Smooth muscle cell of the coronary artery (primary cell): ENCODE results near the gene PRX. TPM values are rescaled to one million over a fixed set of nuclear protein-coding genes. Genes with fewer than 3 reads are reported as not detected.

Experiments
- total RNA-seq: library from RNA; depleted of rRNA; stranded (reverse); fragments of >200 nt; gene quantifications from 2 replicates; pipeline ENCODE4 v1.2.3, GENCODE V29; 2014; ENCODE audit warnings: low replicate concordance

Gene PRX
- 0.90 and 1.3 TPM in 2 replicates for total RNA-seq

GRCh38 chr19:40413291-40413845 lies at the start of gene PRX:
Gene PRX (minus strand): TSS chr19:40413378. CDS start chr19:40407932, 5,446 bp downstream.

DNA sequence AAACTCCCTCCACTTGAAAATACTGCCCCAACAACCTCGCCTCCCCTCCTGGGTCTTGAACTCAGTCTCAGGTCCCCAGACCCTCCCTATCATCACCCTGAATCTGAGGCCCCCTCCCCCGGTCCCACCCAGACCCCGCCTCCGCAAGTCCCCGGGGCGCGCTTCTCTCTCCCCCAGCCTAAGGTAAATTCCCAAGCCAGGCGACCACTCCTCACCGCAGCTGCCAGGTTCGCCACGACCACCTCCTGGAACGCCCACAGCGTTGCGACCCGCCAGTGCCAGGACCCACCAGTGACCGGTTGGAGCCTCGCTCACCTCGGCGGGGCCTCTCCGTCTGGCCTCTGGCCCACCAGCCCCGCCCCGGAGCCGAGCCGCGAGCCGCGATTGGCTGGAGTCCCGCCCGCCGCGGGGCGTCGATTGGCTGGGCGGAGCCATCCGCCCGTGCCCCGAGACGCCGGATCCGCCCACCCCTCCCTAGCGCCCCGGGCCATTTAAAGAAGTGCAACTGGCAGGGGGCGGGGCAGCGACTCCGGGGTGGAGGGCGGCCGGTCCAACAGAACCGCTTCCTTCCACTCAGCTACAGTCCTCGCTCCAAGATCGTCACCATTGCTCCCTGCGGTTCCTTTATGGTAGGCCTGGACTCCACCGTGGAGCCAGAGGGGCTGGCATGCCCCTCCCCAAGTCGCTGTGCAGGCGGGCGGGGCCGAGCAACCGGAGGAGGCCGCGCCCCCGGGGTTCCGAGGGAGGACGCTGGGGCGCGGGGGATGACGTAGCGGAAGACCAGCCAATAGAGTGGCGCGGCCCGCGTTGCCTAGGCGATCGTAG lies 31.0 kb upstream of the PRX start, which contains the start of gene SERTAD3:
Gene SERTAD3, minus strand, starts transcription at position 336 of the 825 bp plus-strand sequence. CDS start 2,255 bp downstream, outside the sequence.

DNA sequence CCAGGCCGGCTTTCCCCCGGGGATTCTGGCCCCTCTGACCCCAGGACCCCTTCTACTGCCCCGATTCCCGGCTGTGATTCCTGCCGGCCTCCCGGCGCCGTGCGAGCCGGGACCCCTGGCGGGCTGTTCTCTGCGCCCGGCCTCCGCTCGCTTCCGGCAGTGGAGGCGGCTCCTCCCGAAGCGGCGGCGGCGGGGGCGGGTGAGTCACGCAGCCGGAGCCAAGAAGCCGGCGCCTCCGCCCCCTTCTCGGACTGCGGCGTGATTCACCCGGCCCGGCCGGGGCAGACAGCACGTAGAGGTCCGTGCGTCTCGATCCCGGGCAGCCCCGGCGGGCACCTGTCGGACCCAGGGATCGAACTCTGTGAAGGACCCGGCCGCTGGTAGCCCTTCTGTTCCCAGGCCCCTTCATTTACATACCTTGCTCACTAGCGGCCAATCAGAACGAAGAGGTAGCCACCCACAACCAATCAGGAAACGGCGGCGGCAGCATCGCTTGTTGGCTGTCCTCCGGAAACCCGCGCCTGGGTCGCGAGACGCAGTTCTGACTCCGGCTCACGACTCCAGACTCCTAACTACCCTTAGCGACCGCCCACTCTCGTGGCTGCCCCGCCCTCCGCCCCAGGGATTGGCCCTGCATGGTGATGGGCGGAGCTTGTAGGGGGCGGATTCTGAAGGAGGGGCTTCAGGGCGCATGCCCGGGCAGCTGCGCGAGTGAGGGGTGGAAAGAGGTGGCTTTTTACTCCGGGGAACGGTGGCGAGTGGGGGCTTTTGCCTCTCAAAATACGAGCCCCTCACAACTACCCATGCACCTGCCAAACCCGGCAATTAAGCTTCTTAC lies 12.5 kb upstream of the PRX start, which contains the start of gene SERTAD1:
Gene SERTAD1, minus strand, starts transcription at position 543 of the 838 bp plus-strand sequence. CDS start 2,446 bp downstream, outside the sequence.

DNA sequence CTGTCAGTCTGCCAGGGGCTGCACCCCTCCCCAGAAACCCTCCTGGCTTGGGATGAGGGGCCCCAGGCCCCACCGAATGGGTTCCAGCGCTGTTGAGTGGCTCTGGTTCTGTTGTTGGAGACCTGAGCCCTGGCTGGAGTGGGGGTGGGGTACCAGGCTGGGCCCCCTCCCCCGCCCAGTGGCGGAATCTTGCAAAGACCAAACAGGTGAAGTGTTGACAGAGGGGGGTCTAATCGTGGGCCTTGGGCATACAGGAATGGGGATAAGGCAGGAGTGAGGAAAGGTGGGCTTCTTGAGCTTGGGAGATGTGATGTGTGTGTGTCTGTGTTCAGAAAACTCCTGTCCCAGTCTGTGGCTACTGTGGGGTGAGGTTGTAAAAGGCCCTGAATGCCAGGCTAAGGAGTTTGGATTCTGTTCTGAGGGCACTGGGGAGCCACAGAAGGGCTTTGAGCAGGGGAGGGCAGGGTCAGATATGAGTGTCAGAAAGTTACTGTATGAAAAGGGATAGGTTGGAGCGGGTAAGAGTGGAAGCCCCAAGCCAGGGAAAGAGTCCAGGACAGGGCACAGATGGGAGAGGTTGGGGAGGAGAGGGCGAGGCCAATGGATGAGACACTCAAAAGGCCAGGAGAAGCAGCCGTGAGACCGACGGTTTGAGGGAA lies 23.0 kb downstream of the PRX start, which contains the start of gene HIPK4:
Gene HIPK4, minus strand, starts transcription at position 98 of the 659 bp plus-strand sequence. CDS start 279 bp downstream, outside the sequence.

DNA sequence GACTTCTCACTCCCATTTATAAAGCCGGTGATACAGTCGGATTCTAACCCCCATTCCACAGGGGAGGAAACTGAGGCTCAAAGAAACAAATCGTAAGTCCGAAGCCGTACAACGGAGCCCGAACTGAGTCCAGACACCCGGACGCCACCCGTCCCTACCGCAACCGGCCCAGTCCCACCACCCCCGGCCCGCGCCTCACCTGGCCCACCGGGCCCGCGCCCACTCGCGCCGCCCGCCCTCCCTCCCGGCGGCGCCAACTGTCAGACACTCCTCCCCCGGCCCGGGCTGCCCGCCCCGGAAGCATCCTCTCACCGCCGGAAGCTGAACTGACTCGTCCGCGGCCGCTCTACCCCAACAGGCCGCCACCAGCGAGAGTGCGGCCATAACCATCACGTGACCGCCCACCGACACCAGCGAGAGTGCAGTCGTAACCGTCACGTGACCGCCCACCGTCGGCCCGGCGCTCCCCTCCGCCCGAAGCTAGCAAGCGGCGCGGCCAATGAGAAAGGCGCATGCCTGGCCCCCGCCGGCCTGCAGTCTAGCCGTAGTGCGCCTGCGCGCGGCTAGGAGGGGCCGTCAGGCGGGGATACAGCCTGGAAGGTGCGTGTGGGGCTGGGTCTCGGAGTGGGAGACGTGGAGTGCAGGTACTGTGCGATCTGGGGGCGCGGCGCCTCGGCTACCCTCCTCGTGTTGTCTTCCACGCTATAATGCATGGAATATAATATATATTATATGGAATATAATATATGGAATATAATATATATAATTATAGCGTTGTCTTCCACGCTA lies 64.9 kb downstream of the PRX start, which contains the start of the genes C19orf47 and PLD3:
Gene C19orf47, minus strand, starts transcription at position 273 of the 789 bp plus-strand sequence. CDS start 6,540 bp downstream, outside the sequence.
Gene PLD3, plus strand, starts transcription at position 571 of the 789 bp plus-strand sequence. CDS start 17,789 bp downstream, outside the sequence.

Other genes with a start within 250 kb of the PRX start
- 4.0 and 7.1 TPM in 2 replicates for gene MAP3K10, start 222.0 kb downstream of the PRX start, total RNA-seq
- not detected in 2 replicates for gene TTC9B, start 195.0 kb downstream of the PRX start, total RNA-seq
- 0.08 and 0.12 TPM in 2 replicates for gene CCNP, start 186.7 kb downstream of the PRX start, total RNA-seq
- 58.4 and 64.4 TPM in 2 replicates for gene AKT2, start 128.0 kb downstream of the PRX start, total RNA-seq
- 4.6 and 6.9 TPM in 2 replicates for gene C19orf47, start 65.0 kb downstream of the PRX start, total RNA-seq
- gene PLD3, start 64.7 kb downstream of the PRX start, total RNA-seq: 139 and 177 TPM in 2 replicates
- under 0.01 and 0.08 TPM in 2 replicates for gene HIPK4, start 23.2 kb downstream of the PRX start, total RNA-seq
- 13.0 and 21.5 TPM in 2 replicates for gene SERTAD1, start 12.6 kb upstream of the PRX start, total RNA-seq
- 11.2 and 21.9 TPM in 2 replicates for gene SERTAD3, start 31.0 kb upstream of the PRX start, total RNA-seq
- gene BLVRB, start 52.4 kb upstream of the PRX start, total RNA-seq: 146 and 191 TPM in 2 replicates
- 1.2 and 7.8 TPM in 2 replicates for gene SPTBN4, start 53.6 kb upstream of the PRX start, total RNA-seq
- 12.5 and 19.6 TPM in 2 replicates for gene SHKBP1, start 163.5 kb upstream of the PRX start, total RNA-seq
- 24.8 and 25.6 TPM in 2 replicates for gene LTBP4, start 188.0 kb upstream of the PRX start, total RNA-seq